Coronary artery (tissue), 2 donors: ENCODE results near the gene FXN.
"Not testable (repeated sequence)": the region's sequence is repeated elsewhere in the genome, so short reads cannot be mapped to it uniquely, and the experiment has no call there.

ENCODE experiments used
- DNase-seq: peaks from one replicate; pipeline ENCODE4 v3.0.0-alpha.2; 2017; ENCODE audit warnings: low spot score
- H3K27ac ChIP-seq, 2 donors: fragments of 200-600 bp; sonication (generic); one replicate each; pipeline ENCODE4 v1.5.1; 2016 to 2019
- H3K4me3 ChIP-seq: fragments of 200-600 bp; sonication (generic); 2 replicates; pipeline ENCODE4 v1.5.1; 2016; ENCODE audit warnings: mild to moderate bottlenecking, moderate library complexity
- TF ChIP-seq, protein P1 (sequence below): fragments of 200-600 bp; sonication (generic); IDR thresholded peaks from one replicate; pipeline ENCODE4 v1.5.1; 2019; ENCODE audit warnings: antibody characterized with exemption

FXN gene

GRCh38 chr9:69035438-69036308, at the start of gene FXN:
TSS of gene FXN (plus strand) at chr9:69035752. CDS start at chr9:69035783, 31 bp downstream.
- TF ChIP-seq, protein P1, sequence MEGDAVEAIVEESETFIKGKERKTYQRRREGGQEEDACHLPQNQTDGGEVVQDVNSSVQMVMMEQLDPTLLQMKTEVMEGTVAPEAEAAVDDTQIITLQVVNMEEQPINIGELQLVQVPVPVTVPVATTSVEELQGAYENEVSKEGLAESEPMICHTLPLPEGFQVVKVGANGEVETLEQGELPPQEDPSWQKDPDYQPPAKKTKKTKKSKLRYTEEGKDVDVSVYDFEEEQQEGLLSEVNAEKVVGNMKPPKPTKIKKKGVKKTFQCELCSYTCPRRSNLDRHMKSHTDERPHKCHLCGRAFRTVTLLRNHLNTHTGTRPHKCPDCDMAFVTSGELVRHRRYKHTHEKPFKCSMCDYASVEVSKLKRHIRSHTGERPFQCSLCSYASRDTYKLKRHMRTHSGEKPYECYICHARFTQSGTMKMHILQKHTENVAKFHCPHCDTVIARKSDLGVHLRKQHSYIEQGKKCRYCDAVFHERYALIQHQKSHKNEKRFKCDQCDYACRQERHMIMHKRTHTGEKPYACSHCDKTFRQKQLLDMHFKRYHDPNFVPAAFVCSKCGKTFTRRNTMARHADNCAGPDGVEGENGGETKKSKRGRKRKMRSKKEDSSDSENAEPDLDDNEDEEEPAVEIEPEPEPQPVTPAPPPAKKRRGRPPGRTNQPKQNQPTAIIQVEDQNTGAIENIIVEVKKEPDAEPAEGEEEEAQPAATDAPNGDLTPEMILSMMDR: peak; percentile 100
- peak; percentile 81 for DNase-seq
- Histone ChIP-seq H3K27ac (peak within 1 kb of the TSS; percentile 56 to 87), H3K4me3 (peak within 1 kb of the TSS; percentile 85)

- not testable (repeated sequence) for H3K27ac ChIP-seq, DNase-seq, H3K4me3 ChIP-seq
These were observed 48.6 kb upstream of the FXN start for GRCh38 chr9:68986949-68987348.

- TF ChIP-seq, protein P1: no peak
- no peak overlapping the region for H3K27ac ChIP-seq
- no peak for DNase-seq
- H3K4me3 ChIP-seq: no peak overlapping the region
These were observed 44.1 kb upstream of the FXN start for GRCh38 chr9:68991457-68991856.

DNA sequence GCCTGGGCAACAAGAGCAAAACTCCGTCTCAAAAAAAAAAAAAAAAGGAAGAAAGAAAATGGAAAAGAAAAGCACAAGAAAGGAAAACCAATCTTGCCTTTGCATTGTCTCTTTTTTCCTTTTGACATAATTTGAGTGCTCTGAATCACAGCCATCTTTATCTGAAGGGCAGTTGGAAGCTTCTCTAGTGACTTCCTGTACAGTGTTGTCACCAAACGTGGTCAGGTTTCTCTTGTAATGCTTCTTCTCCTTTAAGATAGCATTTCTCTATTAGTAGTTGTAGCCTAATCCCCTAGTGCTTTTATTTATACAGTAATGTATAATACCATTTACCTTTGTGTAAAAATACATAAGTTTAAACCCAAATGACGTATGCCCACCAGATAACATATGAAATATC, 39.8 kb upstream of the FXN start:
- Histone ChIP-seq H3K27ac (peak overlapping the region in 1 of 2 donors; percentile 59), H3K4me3 (no peak overlapping the region)
- TF ChIP-seq, protein P1: no peak
- no peak for DNase-seq

DNA sequence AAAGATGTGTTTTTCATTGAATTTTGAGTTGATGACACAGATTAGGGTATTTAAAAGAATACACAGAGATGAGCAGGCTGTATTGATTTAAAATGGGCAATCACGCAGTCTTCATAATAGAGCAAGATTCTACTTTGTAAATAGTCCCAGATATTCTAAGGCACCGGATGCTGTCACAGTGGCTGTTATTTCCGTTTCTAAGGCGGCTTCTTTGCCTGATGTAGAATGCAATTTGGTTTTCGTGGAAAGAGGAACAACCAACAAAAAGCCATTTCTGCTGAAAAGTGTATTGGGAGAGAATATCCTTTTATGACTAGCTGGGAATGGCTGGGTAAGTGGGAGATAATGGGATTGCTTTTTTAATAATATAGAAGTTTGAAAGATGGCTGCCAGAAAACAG, 39.1 kb upstream of the FXN start:
- Histone ChIP-seq H3K4me3 (no peak overlapping the region), H3K27ac (peak overlapping the region in 1 of 2 donors; percentile 59)
- TF ChIP-seq, protein P1: no peak
- DNase-seq: no peak

DNA sequence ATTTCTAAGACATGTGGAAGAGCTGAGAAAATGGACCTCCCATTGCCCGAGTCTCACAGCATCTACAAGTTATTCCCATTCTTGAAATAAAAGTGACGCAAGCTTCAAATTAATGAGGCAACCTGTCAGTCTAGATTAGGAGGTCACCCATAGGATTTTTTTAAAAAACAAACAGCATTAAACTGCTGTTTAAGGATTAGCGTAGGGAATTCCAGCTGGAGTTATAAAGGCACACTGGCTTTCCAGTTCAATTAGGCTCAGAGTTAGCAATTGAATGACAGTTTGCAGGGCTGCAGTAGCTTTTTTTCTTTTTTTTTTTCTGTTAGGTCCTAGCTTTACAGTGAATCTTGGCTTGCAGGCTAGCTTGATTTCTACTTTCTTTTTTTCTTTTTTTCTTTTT, 37.9 kb upstream of the FXN start:
- H3K27ac ChIP-seq: no peak overlapping the region
- TF ChIP-seq, protein P1: no peak
- H3K4me3 ChIP-seq: no peak overlapping the region
- no peak for DNase-seq

DNA sequence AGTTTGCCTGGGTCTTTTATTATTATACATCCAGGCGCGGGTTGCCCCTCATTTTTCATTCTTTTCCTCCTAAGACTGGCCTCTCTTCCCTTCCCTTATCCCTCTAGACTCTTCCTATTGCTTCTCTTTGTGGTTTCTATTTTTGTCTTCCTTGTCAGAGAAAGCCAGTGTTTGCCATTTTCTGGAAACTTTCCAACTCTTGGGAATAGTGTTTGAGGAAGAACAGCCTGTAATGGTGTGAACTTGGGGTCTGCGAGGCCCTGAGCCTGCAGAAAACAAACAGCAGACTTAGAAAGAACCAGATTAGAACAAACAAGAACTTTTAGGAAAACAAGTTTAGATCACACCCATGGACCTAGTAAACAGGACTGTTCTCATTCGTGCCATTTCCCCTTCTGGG, 37.2 kb upstream of the FXN start:
- H3K27ac ChIP-seq: no peak overlapping the region
- TF ChIP-seq, protein P1: no peak
- no peak for DNase-seq

More for the DNA sequence above, 37.2 kb upstream of the FXN start:
- no peak overlapping the region for H3K4me3 ChIP-seq
